NB4 (cell line): ENCODE results near the gene CAMK1G.

Experiments used
- CTCF ChIP-seq: IDR thresholded peaks from one replicate; pipeline ENCODE4 v1.5.1; 2012; ENCODE audit warnings: low read depth, low read length
- MAX ChIP-seq: IDR thresholded peaks from 2 replicates; pipeline ENCODE4 v1.6.1; 2011; ENCODE audit warnings: low read depth, low read length
- POLR2A ChIP-seq: IDR thresholded peaks from 2 replicates; pipeline ENCODE4 v1.6.1; 2011; ENCODE audit warnings: mild to moderate bottlenecking; ENCODE audit not compliant: insufficient read length; ENCODE audit errors: extremely low read depth

GRCh38 chr1:209557221-209557620, 26.3 kb upstream of the CAMK1G start:
- TF ChIP-seq CTCF: no peak
- TF ChIP-seq POLR2A: no peak
- no peak for TF ChIP-seq MAX
